PFSK-1 (cell line): ENCODE results near the gene OR4K5.

Source experiments
- FOXP2 ChIP-seq: optimal IDR thresholded peaks from 2 replicates; pipeline ENCODE3; 2011; ENCODE audit warnings: borderline replicate concordance, control low read depth, inconsistent platforms; ENCODE audit not compliant: insufficient read depth; ENCODE audit errors: extremely low read length, extremely low read depth
- POLR2AphosphoS5 ChIP-seq: IDR thresholded peaks from 2 replicates; pipeline ENCODE4 v1.6.1; 2012; ENCODE audit warnings: low read depth, mild to moderate bottlenecking, control low read depth, low read length, moderate library complexity
- SIN3A ChIP-seq: IDR thresholded peaks from 2 replicates; pipeline ENCODE4 v1.6.1; 2012; ENCODE audit warnings: mild to moderate bottlenecking, low read length, moderate library complexity, borderline replicate concordance; ENCODE audit not compliant: insufficient read depth
- TAF1 ChIP-seq: IDR thresholded peaks from 2 replicates; pipeline ENCODE4 v1.6.1; 2012; ENCODE audit warnings: low read length, control low read depth, borderline replicate concordance; ENCODE audit not compliant: insufficient read depth
- TF ChIP-seq, protein P1 (sequence below), 2 experiments: IDR thresholded peaks; 2 replicates each; pipeline versions ENCODE4 v1.6.1 to v1.8.0; 2011 to 2012; ENCODE audit warnings: low read depth in 2 of 2, low read length in 2 of 2, control low read depth in 1 of 2, inconsistent platforms in 1 of 2, mild to moderate bottlenecking in 1 of 2, moderate library complexity in 1 of 2; ENCODE audit not compliant: insufficient read depth in 1 of 2

The OR4K5 gene

DNA sequence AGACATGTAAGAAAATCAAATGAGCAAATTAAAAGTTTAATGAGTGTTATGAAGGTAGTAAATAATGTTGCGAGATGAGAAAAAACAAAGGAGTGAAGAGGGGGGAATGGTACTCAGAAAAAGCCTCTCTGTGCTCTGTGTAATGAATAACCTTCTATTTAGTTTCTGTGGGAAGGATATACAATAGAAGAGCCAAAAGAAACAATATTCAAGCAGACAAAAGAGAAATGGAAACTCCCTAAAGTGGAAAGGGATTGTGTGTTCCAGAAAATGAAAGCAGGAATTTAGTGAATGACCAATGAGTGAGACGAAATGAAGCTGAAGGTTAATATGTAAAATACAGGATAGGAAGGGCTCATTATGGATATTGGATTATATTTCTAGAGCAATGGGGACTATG is 28.8 kb downstream of the OR4K5 start:
- TF ChIP-seq FOXP2 = no peak
- TF ChIP-seq TAF1 = no peak
- no peak for TF ChIP-seq POLR2AphosphoS5
- TF ChIP-seq, protein P1, sequence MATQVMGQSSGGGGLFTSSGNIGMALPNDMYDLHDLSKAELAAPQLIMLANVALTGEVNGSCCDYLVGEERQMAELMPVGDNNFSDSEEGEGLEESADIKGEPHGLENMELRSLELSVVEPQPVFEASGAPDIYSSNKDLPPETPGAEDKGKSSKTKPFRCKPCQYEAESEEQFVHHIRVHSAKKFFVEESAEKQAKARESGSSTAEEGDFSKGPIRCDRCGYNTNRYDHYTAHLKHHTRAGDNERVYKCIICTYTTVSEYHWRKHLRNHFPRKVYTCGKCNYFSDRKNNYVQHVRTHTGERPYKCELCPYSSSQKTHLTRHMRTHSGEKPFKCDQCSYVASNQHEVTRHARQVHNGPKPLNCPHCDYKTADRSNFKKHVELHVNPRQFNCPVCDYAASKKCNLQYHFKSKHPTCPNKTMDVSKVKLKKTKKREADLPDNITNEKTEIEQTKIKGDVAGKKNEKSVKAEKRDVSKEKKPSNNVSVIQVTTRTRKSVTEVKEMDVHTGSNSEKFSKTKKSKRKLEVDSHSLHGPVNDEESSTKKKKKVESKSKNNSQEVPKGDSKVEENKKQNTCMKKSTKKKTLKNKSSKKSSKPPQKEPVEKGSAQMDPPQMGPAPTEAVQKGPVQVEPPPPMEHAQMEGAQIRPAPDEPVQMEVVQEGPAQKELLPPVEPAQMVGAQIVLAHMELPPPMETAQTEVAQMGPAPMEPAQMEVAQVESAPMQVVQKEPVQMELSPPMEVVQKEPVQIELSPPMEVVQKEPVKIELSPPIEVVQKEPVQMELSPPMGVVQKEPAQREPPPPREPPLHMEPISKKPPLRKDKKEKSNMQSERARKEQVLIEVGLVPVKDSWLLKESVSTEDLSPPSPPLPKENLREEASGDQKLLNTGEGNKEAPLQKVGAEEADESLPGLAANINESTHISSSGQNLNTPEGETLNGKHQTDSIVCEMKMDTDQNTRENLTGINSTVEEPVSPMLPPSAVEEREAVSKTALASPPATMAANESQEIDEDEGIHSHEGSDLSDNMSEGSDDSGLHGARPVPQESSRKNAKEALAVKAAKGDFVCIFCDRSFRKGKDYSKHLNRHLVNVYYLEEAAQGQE (IDR thresholded peaks at IDR 0.05; ENCODE audit: insufficient read depth in 1 of 2, low read depth in 2 of 2, low read length in 2 of 2) = no peak
- no peak for TF ChIP-seq SIN3A
